Parathyroid adenoma (tissue), 2 donors: ENCODE data around the gene OBSCN.

Experiments
- H2AFZ ChIP-seq: fragments of 300-600 bp; sonication (generic); one replicate; pipeline ENCODE4 v1.7.0; 2017; ENCODE audit warnings: antibody characterized with exemption, mild to moderate bottlenecking
- H3K27ac ChIP-seq: fragments of 300-600 bp; sonication (generic); one replicate; pipeline ENCODE4 v1.7.0; 2017
- H3K27me3 ChIP-seq: fragments of 300-600 bp; sonication (generic); one replicate; pipeline ENCODE4 v1.7.0; 2017; ENCODE audit warnings: low read length; ENCODE audit not compliant: control insufficient read depth, insufficient read depth
- H3K36me3 ChIP-seq: fragments of 300-600 bp; sonication (generic); one replicate; pipeline ENCODE4 v1.7.0; 2017; ENCODE audit warnings: low read length; ENCODE audit not compliant: control insufficient read depth, insufficient read depth
- H3K4me1 ChIP-seq: fragments of 300-600 bp; sonication (generic); one replicate; pipeline ENCODE4 v1.7.0; 2017; ENCODE audit warnings: control low read depth
- H3K4me2 ChIP-seq: fragments of 300-600 bp; sonication (generic); one replicate; pipeline ENCODE4 v1.7.0; 2017; ENCODE audit warnings: low read length
- H3K4me3 ChIP-seq: fragments of 300-600 bp; sonication (generic); one replicate; pipeline ENCODE4 v1.7.0; 2017; ENCODE audit warnings: low read depth, low read length
- H3K79me2 ChIP-seq: fragments of 300-600 bp; sonication (generic); one replicate; pipeline ENCODE4 v1.7.0; 2017; ENCODE audit warnings: control low read depth
- H3K9ac ChIP-seq: fragments of 300-600 bp; sonication (generic); one replicate; pipeline ENCODE4 v1.7.0; 2017; ENCODE audit warnings: mild to moderate bottlenecking
- H3K9me3 ChIP-seq: fragments of 300-600 bp; sonication (generic); one replicate; pipeline ENCODE4 v1.7.0; 2017; ENCODE audit warnings: low read length; ENCODE audit not compliant: control insufficient read depth
- CTCF ChIP-seq: fragments of 300-600 bp; sonication (generic); IDR thresholded peaks from one replicate; pipeline ENCODE4 v1.7.0; 2017; ENCODE audit warnings: antibody characterized with exemption, mild to moderate bottlenecking
- donor health status: primary hyperparathyroidism.

OBSCN gene

GRCh38 chr1:228313536-228314277, 105.9 kb downstream of the OBSCN start:
- H3K79me2 ChIP-seq, result no peaks in the 10 kb centered on the region
- no peaks in the 10 kb centered on the region for H3K27me3 ChIP-seq
- no peaks in the 10 kb centered on the region for H3K36me3 ChIP-seq
- H3K4me3 ChIP-seq, result no peak overlapping the region
- H3K9ac ChIP-seq, result no peak overlapping the region
- no peaks in the 10 kb centered on the region for H3K9me3 ChIP-seq
- no peak overlapping the region for H3K27ac ChIP-seq
- TF ChIP-seq CTCF, result no peak
- no peaks in the 10 kb centered on the region for H3K4me1 ChIP-seq
- no peak overlapping the region for H3K4me2 ChIP-seq
- no peak overlapping the region for H2AFZ ChIP-seq

GRCh38 chr1:228314315-228314657, 106.4 kb downstream of the OBSCN start:
- Histone ChIP-seq H2AFZ (no peak overlapping the region), H3K36me3 (no peaks in the 10 kb centered on the region), H3K9me3 (no peaks in the 10 kb centered on the region), H3K79me2 (no peaks in the 10 kb centered on the region), H3K9ac (no peak overlapping the region), H3K4me2 (no peak overlapping the region), H3K27me3 (no peaks in the 10 kb centered on the region), H3K4me3 (no peak overlapping the region), H3K4me1 (no peaks in the 10 kb centered on the region), H3K27ac (no peak overlapping the region)
- TF ChIP-seq CTCF, result no peak

- no peaks in the 10 kb centered on the region for H3K79me2 ChIP-seq
- no peak overlapping the region for H2AFZ ChIP-seq
- TF ChIP-seq CTCF, result no peak
- no peak overlapping the region for H3K4me3 ChIP-seq
- H3K9me3 ChIP-seq, result no peaks in the 10 kb centered on the region
- no peaks in the 10 kb centered on the region for H3K36me3 ChIP-seq
- no peaks in the 10 kb centered on the region for H3K4me1 ChIP-seq
- H3K9ac ChIP-seq, result no peak overlapping the region
- H3K27me3 ChIP-seq, result no peaks in the 10 kb centered on the region
- H3K27ac ChIP-seq, result no peak overlapping the region
- no peak overlapping the region for H3K4me2 ChIP-seq
Measured at GRCh38 chr1:228314658-228315483, 107.0 kb downstream of the OBSCN start.

GRCh38 chr1:228315484-228315944, 107.7 kb downstream of the OBSCN start:
- Histone ChIP-seq H3K79me2 (no peaks in the 10 kb centered on the region), H2AFZ (no peak overlapping the region), H3K4me2 (no peak overlapping the region), H3K4me3 (no peak overlapping the region), H3K27me3 (no peaks in the 10 kb centered on the region), H3K27ac (no peak overlapping the region), H3K9ac (no peak overlapping the region), H3K36me3 (no peaks in the 10 kb centered on the region), H3K9me3 (no peaks in the 10 kb centered on the region), H3K4me1 (no peaks in the 10 kb centered on the region)
- TF ChIP-seq CTCF, result no peak
